Karpas-422 (cell line): ENCODE measurements around the gene BACH2. TPM values are rescaled to one million over a fixed set of nuclear protein-coding genes. Genes with fewer than 3 reads are reported as not detected.
"Not testable (repeated sequence)": the region's sequence is repeated elsewhere in the genome, so short reads cannot be mapped to it uniquely, and the experiment has no call there.

Experiments
- DNase-seq: peaks from one replicate; pipeline ENCODE4 v3.0.0-alpha.2; 2015
- H2AFZ ChIP-seq: fragments of 200-600 bp; sonication (generic); 2 replicates; pipeline ENCODE4 v1.6.1; 2014; ENCODE audit warnings: antibody characterized with exemption, low read length, mixed read lengths
- H3K27ac ChIP-seq: fragments of 200-600 bp; sonication (generic); 2 replicates; pipeline ENCODE4 v1.5.1; 2014; ENCODE audit warnings: mild to moderate bottlenecking, low read length, moderate library complexity
- H3K27me3 ChIP-seq: fragments of 200-600 bp; sonication (generic); 2 replicates; pipeline ENCODE4 v1.6.1; 2014; ENCODE audit warnings: low read length, mixed read lengths
- H3K36me3 ChIP-seq: fragments of 200-600 bp; sonication (generic); 2 replicates; pipeline ENCODE4 v1.6.1; 2014; ENCODE audit warnings: low read length, mixed read lengths; ENCODE audit not compliant: insufficient read depth
- H3K4me1 ChIP-seq: fragments of 200-600 bp; sonication (generic); 2 replicates; pipeline ENCODE4 v1.6.1; 2014; ENCODE audit warnings: mild to moderate bottlenecking, low read length, mixed read lengths
- H3K4me2 ChIP-seq: fragments of 200-600 bp; sonication (generic); 2 replicates; pipeline ENCODE4 v1.6.1; 2014; ENCODE audit warnings: low read length, low read depth, mild to moderate bottlenecking; ENCODE audit not compliant: poor library complexity, severe bottlenecking
- H3K4me3 ChIP-seq: fragments of 200-600 bp; sonication (generic); 2 replicates; pipeline ENCODE4 v1.5.1; 2014; ENCODE audit warnings: mild to moderate bottlenecking, antibody characterized with exemption, low read length, mixed read lengths
- H3K79me2 ChIP-seq: fragments of 200-600 bp; sonication (generic); 2 replicates; pipeline ENCODE4 v1.6.1; 2014; ENCODE audit warnings: mild to moderate bottlenecking, low read length, mixed read lengths
- H3K9ac ChIP-seq: fragments of 200-600 bp; sonication (generic); 2 replicates; pipeline ENCODE4 v1.6.0; 2014; ENCODE audit warnings: low read length
- H3K9me2 ChIP-seq: fragments of 200-600 bp; sonication (generic), shearing (Covaris generic); replicated peaks from 2 replicates; pipeline ENCODE4 v1.6.0; 2014; ENCODE audit warnings: mild to moderate bottlenecking, low read length, moderate library complexity; ENCODE audit not compliant: insufficient read depth
- H3K9me3 ChIP-seq: fragments of 300-700, 200-600 bp; sonication (generic); 2 replicates; pipeline ENCODE4 v1.6.1; 2014; ENCODE audit warnings: low read length, mixed read lengths
- H4K20me1 ChIP-seq: fragments of 200-600 bp; sonication (generic); 2 replicates; pipeline ENCODE4 v1.6.1; 2014; ENCODE audit warnings: mild to moderate bottlenecking, antibody characterized with exemption, low read length, low read depth; ENCODE audit not compliant: insufficient read depth
- total RNA-seq: library from RNA; depleted of rRNA; stranded (reverse); fragments of >200 nt; shearing (Covaris generic); gene quantifications from 2 replicates; pipeline ENCODE4 v1.2.3, GENCODE V29; 2014; ENCODE audit warnings: low replicate concordance

Gene BACH2
- total RNA-seq, 1 experiment from 2014 or later = 3.2 TPM

DNA sequence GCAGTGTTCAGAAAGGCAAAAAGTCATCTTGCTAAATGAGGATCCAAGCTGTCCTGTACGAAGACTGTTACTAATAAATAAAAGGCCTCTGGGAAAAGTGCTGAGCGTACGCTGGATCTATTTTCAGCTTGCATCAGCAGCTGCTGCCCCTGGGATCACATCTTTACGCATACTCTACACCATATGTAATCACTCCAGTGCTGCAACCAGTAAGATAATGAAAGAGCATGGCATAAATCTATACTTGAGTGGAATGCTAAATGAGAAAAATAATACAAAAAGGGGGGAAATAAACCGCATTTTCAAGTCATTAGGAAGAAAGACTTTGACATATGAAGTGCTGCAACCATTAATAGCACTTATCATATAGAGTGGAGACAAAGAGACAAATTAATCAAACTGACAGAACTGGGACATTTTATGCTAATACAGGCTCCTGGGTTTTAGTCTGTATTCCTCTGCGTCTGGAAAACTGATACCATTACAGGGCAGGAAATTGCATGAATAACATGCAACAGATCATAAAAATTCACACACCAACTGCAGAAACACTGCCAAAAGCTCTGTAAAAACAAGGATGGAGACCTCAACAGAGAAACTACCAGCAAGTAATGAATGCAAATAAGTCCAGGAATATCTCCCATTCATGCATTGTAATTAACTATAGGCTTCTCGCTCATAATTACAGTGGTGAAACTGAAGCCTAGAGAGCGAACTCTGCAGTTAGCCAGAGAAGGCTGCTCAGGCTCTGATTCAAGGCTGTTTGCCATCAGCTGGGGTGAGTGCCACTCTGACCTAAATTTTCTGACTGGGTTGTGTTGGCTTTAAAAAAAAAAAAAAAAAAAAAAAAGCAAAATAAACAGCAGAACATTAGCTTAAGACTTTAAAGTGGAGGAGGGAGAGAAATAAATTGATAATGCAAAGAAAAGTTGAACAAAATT lies 318.6 kb downstream of the BACH2 start:
- Histone ChIP-seq H3K79me2 (no peaks in the 10 kb centered on the region), H3K36me3 (no peaks in the 10 kb centered on the region), H4K20me1 (no peaks in the 10 kb centered on the region)

DNA sequence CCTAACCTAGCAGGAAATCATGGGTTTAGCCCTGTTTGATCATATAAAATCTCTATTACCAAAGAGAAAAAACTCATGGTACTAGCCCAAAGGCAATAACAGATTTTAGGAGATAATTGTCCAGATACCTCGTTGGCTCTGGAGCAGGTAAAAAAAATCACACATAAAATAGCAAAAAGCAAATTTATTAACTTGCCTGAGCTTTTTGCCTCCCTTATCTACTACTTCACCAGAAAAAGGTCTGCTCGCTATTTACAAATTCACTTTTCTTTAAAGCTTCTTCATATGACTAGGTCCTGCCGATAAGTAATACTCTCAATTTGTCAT lies 320.0 kb downstream of the BACH2 start:
- H3K9ac ChIP-seq = no peak overlapping the region
- H3K79me2 ChIP-seq = no peaks in the 10 kb centered on the region
- H4K20me1 ChIP-seq = no peaks in the 10 kb centered on the region
- no peak for DNase-seq
- no peak overlapping the region for H2AFZ ChIP-seq
- no peaks in the 10 kb centered on the region for H3K9me3 ChIP-seq
- no peaks in the 10 kb centered on the region for H3K27me3 ChIP-seq
- no peak overlapping the region for H3K4me3 ChIP-seq
- no peak overlapping the region for H3K4me2 ChIP-seq
- H3K36me3 ChIP-seq = no peaks in the 10 kb centered on the region
- H3K27ac ChIP-seq = no peak overlapping the region
- no peaks in the 10 kb centered on the region for H3K9me2 ChIP-seq
- H3K4me1 ChIP-seq = no peaks in the 10 kb centered on the region

More for the DNA sequence above, 318.6 kb downstream of the BACH2 start:
- H3K9ac ChIP-seq = no peak overlapping the region
- no peak overlapping the region for H3K4me3 ChIP-seq
- H3K9me2 ChIP-seq = no peaks in the 10 kb centered on the region
- H3K4me1 ChIP-seq = no peaks in the 10 kb centered on the region
- DNase-seq = no peak
- H2AFZ ChIP-seq = no peak overlapping the region
- H3K9me3 ChIP-seq = no peaks in the 10 kb centered on the region
- no peaks in the 10 kb centered on the region for H3K27me3 ChIP-seq
- no peak overlapping the region for H3K27ac ChIP-seq
- no peak overlapping the region for H3K4me2 ChIP-seq

DNA sequence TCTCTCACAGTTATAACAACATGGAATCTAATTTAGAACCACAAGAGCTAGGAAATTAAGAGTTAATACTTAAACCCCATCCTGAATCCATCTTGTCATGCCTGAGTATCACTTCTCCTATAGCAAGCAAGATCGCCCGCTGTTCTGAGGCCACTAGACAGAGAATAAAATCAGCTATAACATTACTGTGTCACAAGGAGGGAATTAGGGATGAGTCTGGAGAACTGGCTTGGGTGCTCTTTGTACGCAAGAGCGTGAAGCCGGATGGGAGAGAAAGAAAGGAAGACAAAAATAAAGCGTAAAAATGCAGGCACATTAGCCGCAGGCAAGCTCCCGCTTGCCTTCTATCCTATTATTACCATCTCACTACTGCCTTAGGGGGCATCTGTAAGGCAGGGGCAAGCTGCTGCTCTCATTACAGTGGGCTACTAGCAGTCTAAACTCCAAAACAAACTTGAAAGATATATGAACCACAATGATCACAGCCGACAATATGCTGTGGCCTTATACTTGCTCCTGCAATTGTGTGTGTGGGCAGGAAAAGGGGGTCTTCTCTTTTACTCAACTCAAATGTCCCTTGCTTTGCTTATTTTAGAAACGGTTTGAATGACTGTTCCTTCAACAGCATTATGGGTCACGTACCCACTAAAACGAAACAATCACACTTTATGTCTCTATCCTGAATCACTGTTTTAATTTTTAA lies 320.5 kb downstream of the BACH2 start:
- Histone ChIP-seq H3K9me2 (no peaks in the 10 kb centered on the region), H3K27ac (no peak overlapping the region), H4K20me1 (no peaks in the 10 kb centered on the region), H3K36me3 (no peaks in the 10 kb centered on the region), H2AFZ (no peak overlapping the region), H3K27me3 (no peaks in the 10 kb centered on the region), H3K9me3 (no peaks in the 10 kb centered on the region), H3K4me1 (no peaks in the 10 kb centered on the region), H3K4me3 (no peak overlapping the region), H3K9ac (no peak overlapping the region), H3K79me2 (no peaks in the 10 kb centered on the region), H3K4me2 (no peak overlapping the region)
- DNase-seq = no peak

DNA sequence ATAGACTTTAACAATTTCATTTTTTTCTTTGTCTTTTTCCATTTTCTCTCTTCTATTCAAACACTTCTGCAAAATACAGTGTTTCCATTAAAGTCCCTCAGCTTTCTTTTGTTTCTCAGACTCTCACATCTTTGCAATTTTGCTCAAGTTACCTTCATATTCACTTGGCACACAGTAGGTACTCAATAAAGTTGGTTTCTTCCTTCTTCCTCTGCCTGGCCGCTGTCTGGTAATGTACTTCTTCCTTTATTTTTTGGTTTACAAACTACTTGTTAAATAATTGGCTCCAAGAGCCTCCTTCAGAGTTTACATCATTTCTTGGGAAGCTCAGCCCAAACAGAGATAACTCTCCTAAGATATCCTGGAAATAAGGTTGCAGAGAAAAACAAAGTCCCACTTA lies 321.3 kb downstream of the BACH2 start:
- Histone ChIP-seq H4K20me1 (no peaks in the 10 kb centered on the region), H3K9me2 (no peaks in the 10 kb centered on the region), H3K4me1 (no peaks in the 10 kb centered on the region), H3K27me3 (no peaks in the 10 kb centered on the region), H3K4me3 (no peak overlapping the region), H3K9me3 (no peaks in the 10 kb centered on the region), H3K4me2 (no peak overlapping the region), H3K27ac (no peak overlapping the region), H3K79me2 (no peaks in the 10 kb centered on the region), H3K36me3 (no peaks in the 10 kb centered on the region), H2AFZ (no peak overlapping the region), H3K9ac (no peak overlapping the region)
- DNase-seq = no peak

DNA sequence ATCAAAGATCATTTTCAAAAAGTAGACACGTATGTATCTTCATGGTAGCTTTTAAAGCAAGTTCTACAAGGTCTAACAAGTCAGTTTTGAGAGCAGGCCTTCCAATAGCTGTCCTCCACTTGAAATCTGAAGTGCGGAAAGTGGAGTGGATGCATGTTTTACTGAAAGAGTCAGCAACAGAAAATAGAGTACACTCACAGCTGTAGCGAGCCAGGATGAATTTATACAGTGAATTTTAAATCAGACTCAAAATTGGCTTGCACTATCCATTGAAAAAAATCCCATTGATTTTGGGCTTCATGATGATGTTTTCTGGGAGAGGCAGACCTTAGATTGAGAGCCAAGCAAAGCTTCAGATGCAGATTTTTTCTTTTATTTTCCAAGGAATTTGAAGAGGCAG lies 321.8 kb downstream of the BACH2 start:
- Histone ChIP-seq H3K79me2 (no peaks in the 10 kb centered on the region), H3K9me2 (no peaks in the 10 kb centered on the region), H3K4me3 (no peak overlapping the region), H3K9ac (no peak overlapping the region), H3K4me2 (no peak overlapping the region), H3K27ac (no peak overlapping the region), H3K27me3 (no peaks in the 10 kb centered on the region), H3K36me3 (no peaks in the 10 kb centered on the region), H2AFZ (no peak overlapping the region), H3K9me3 (no peaks in the 10 kb centered on the region), H3K4me1 (no peaks in the 10 kb centered on the region), H4K20me1 (no peaks in the 10 kb centered on the region)
- no peak for DNase-seq

DNA sequence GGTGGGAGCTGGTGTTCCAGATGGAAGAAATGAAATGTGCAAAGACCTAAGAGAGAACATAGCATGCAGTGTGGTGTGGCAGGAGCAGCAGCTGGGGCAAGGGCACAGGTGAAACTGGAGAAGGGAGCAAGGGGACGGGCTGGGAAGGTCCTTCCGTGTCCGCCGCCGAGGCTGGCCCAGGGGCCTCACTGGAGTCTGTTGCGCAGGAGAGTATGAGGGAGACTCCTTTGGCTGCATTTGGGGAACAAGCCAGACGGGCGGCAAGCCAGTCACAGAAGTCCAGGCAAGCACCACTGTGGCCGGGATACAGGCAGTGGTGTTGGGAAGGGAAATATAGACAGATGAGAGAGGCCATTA lies 324.6 kb downstream of the BACH2 start:
- no peaks in the 10 kb centered on the region for H3K27me3 ChIP-seq
- DNase-seq = no peak

DNA sequence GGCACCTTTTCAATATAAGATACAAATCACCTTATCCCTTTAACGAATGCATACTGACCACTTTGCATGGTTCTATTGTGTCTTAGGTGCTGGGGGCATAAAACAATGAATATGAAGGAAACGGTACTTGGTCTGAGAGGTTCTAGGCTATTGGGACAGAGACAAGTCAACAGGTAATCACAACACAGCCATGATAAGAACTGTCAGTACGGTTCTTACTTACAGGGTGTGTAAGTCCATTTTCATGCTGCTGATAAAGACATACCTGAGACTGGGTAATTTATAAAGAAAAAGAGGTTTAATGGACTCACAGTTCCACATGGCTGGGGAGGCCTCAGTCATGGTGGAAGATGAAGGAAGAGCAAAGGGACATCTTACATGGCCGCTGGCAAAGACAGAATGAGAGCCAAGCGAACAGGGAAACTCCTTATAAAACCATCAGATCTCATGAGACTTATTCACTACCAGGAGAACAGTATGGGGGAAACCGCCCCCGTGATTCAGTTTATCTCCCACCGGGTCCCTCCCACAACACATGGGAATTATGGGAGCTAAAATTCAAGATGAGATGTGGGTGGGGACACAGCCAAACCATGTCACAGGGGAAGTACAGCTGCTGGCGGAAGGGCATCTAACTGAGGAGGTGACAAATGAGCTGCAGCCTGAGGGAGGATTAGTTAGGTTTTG lies 325.2 kb downstream of the BACH2 start:
- not testable (repeated sequence) for H3K4me3 ChIP-seq, H2AFZ ChIP-seq, H3K27ac ChIP-seq, H3K36me3 ChIP-seq, H3K9ac ChIP-seq, DNase-seq, H3K27me3 ChIP-seq, H3K4me2 ChIP-seq, H3K9me3 ChIP-seq, H4K20me1 ChIP-seq, H3K4me1 ChIP-seq, H3K9me2 ChIP-seq, H3K79me2 ChIP-seq

More for the DNA sequence above, 324.6 kb downstream of the BACH2 start:
- H3K27ac ChIP-seq = no peak overlapping the region
- H3K79me2 ChIP-seq = no peaks in the 10 kb centered on the region
- H3K9ac ChIP-seq = no peak overlapping the region
- H3K4me1 ChIP-seq = no peaks in the 10 kb centered on the region
- H2AFZ ChIP-seq = no peak overlapping the region
- H3K4me3 ChIP-seq = no peak overlapping the region
- no peaks in the 10 kb centered on the region for H3K9me2 ChIP-seq
- H3K9me3 ChIP-seq = no peaks in the 10 kb centered on the region
- no peaks in the 10 kb centered on the region for H3K36me3 ChIP-seq
- no peak overlapping the region for H3K4me2 ChIP-seq
- no peaks in the 10 kb centered on the region for H4K20me1 ChIP-seq

DNA sequence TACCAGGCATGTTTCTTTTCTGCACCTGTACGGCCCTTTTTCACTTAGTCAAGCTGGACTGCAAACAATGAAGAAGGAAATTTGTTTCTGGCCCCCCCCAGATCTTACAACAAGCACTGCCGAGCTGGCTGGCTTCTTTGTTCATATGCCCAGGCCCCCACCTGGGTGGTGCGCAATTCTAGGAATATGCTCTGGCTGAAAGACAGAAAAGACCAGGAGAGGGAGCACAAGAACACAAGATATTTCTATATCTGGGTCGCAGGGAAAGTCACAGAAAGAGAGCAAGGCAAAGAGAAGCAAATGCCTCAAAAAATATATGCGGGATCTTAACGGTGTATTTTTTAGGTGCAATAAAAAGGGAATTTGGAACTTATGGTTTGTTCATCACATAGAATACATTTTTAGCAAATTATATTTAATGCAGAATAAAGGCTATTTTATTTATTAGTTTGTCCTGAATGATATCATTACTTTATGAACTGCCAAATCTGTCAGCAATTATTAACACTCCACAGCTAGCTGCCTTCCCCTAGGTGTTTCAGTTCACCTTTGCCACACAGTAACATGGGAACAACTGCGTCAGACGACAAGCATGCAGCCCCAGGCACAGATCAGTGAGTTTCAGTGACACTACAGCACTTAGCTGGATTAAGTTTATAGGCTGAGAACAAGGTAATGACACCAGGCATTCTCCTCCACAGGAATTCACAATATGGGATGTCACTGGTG lies 325.9 kb downstream of the BACH2 start:
- no peaks in the 10 kb centered on the region for H3K4me1 ChIP-seq
- H4K20me1 ChIP-seq = no peaks in the 10 kb centered on the region
- no peaks in the 10 kb centered on the region for H3K9me2 ChIP-seq
- no peak overlapping the region for H3K27ac ChIP-seq
- H3K36me3 ChIP-seq = no peaks in the 10 kb centered on the region
- no peaks in the 10 kb centered on the region for H3K27me3 ChIP-seq
- no peak overlapping the region for H3K4me2 ChIP-seq
- no peaks in the 10 kb centered on the region for H3K79me2 ChIP-seq
- DNase-seq = peak; percentile 58
- no peak overlapping the region for H3K9ac ChIP-seq
- H3K4me3 ChIP-seq = no peak overlapping the region
- no peak overlapping the region for H2AFZ ChIP-seq
- no peaks in the 10 kb centered on the region for H3K9me3 ChIP-seq
